Subcutaneous abdominal adipose tissue (tissue), 5 donors: ENCODE measurements around the gene COPS9.

Experiments used
- H3K27ac ChIP-seq: one replicate; pipeline ENCODE4 v1.7.0; 2013; ENCODE audit warnings: low read depth, mild to moderate bottlenecking, inconsistent platforms, low read length, moderate library complexity
- H3K27me3 ChIP-seq, 5 donors: one replicate each; pipeline ENCODE4 v1.7.0; 2013; ENCODE audit warnings: low read length in 5 of 5, inconsistent platforms in 1 of 5; ENCODE audit not compliant: control insufficient read depth in 5 of 5, insufficient read depth in 4 of 5
- H3K36me3 ChIP-seq, 5 donors: one replicate each; pipeline ENCODE4 v1.7.0; 2013; ENCODE audit warnings: low read length in 5 of 5; ENCODE audit not compliant: control insufficient read depth in 5 of 5, insufficient read depth in 5 of 5
- H3K4me1 ChIP-seq, 5 donors: one replicate each; pipeline ENCODE4 v1.7.0; 2013; ENCODE audit warnings: low read length in 5 of 5, mild to moderate bottlenecking in 3 of 5, moderate library complexity in 1 of 5; ENCODE audit not compliant: control insufficient read depth in 5 of 5, insufficient read depth in 5 of 5
- H3K4me3 ChIP-seq, 5 donors: one replicate each; pipeline ENCODE4 v1.7.0; 2013; ENCODE audit warnings: low read length in 5 of 5, low read depth in 1 of 5
- H3K9ac ChIP-seq, 5 donors: one replicate each; pipeline ENCODE4 v1.7.0; 2013; ENCODE audit warnings: low read length in 5 of 5, mild to moderate bottlenecking in 4 of 5, moderate library complexity in 3 of 5
- H3K9me3 ChIP-seq, 5 donors: one replicate each; pipeline ENCODE4 v1.7.0; 2013; ENCODE audit warnings: low read length in 5 of 5; ENCODE audit not compliant: control insufficient read depth in 5 of 5
- donor health status: healthy.
- donor health status: healthy.
- donor health status: healthy.
- donor health status: healthy.
- donor health status: healthy.

Gene COPS9

DNA sequence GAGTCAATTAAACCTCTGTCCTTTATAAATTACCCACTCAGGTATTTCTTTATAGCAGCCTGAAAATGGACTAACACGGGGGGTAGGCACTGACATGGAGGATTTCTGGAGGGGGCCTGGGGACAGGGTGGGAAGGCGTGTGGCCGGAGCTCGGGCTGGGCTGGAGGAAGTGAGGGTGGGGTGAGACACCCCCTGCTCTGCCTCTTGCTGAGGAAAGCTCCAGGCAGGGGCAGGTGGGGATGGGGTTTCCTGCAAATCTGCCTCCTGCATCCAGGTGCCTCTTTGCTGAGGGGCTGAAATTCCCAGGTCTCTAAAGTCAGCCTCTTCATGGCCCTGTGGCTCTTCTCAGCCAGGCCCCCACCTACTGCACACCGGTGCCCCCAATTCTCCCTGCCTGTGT, 30.1 kb upstream of the COPS9 start:
- H3K27me3 ChIP-seq = peaks cover 5 to 44% (median 16%) of the 10 kb centered on the region in 5 donors
- no peak overlapping the region for H3K4me3 ChIP-seq
- no peaks in the 10 kb centered on the region for H3K36me3 ChIP-seq
- no peaks in the 10 kb centered on the region for H3K9me3 ChIP-seq
- no peaks in the 10 kb centered on the region for H3K4me1 ChIP-seq
- H3K27ac ChIP-seq = no peak overlapping the region
- H3K9ac ChIP-seq = no peak overlapping the region

- Histone ChIP-seq H3K4me3 (no peak overlapping the region), H3K27ac (no peak overlapping the region), H3K36me3 (no peaks in the 10 kb centered on the region), H3K9me3 (no peaks in the 10 kb centered on the region), H3K9ac (no peak overlapping the region), H3K27me3 (peaks cover 5 to 49% (median 16%) of the 10 kb centered on the region in 5 donors), H3K4me1 (no peaks in the 10 kb centered on the region)
These were observed 29.6 kb upstream of the COPS9 start for GRCh38 chr2:240165661-240166060.

DNA sequence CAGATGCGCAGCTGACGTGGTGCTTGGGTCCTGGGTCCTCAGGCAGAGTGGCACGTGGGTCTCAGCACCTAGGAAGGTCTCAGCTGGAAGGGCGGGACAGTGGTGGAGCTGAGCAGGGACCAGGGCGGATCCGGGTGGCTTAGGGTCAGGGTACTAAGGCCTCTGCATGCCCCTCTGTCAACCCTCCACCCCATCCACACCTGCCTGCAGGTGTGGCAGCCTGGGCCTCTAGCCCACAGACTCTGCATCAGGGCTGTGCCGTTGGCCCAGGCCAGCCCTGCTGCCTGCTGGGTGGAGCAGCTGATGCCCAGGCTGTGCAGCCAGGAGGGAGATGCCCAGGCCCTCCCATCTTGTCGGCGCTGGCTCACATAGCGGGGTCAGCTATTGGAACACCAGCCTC, 28.9 kb upstream of the COPS9 start:
- Histone ChIP-seq H3K27ac (no peak overlapping the region), H3K4me1 (no peaks in the 10 kb centered on the region), H3K27me3 (peaks cover 5 to 46% (median 17%) of the 10 kb centered on the region in 5 donors), H3K4me3 (no peak overlapping the region), H3K9me3 (no peaks in the 10 kb centered on the region), H3K9ac (no peak overlapping the region), H3K36me3 (no peaks in the 10 kb centered on the region)

- H3K36me3 ChIP-seq = no peaks in the 10 kb centered on the region
- H3K27ac ChIP-seq = no peak overlapping the region
- H3K27me3 ChIP-seq = peaks cover 5 to 43% (median 16%) of the 10 kb centered on the region in 5 donors
- H3K4me1 ChIP-seq = no peaks in the 10 kb centered on the region
- no peaks in the 10 kb centered on the region for H3K9me3 ChIP-seq
- no peak overlapping the region for H3K9ac ChIP-seq
- no peak overlapping the region for H3K4me3 ChIP-seq
These were observed 28.5 kb upstream of the COPS9 start for GRCh38 chr2:240164586-240164985.

DNA sequence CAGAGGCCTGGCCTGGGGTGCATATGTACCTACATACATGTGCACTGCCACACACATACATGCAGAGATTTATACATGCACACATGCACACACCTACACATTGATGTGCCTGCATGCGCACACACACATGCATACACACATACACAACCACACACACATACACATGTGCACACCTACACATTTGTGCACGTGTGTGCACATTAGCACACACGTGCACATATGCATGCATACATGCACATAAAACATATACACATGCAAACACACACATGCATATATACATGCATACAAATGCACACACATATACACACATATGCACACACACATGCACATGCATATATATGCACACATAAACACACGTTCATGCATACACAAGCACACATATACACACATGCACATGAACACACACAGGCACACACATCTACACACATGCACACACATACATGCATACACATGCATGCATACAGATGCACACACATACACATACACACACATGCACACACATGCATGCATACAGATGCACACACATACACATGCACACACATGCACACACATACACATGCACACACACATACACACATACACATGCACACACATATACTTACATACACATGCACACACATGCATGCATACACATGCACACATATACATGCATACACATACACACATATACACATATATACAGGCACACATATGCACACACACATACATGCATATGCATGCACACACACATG, 27.9 kb upstream of the COPS9 start:
- Histone ChIP-seq H3K27me3 (peaks cover 5 to 41% (median 16%) of the 10 kb centered on the region in 5 donors), H3K36me3 (no peaks in the 10 kb centered on the region), H3K9ac (no peak overlapping the region), H3K4me1 (no peaks in the 10 kb centered on the region), H3K9me3 (no peaks in the 10 kb centered on the region), H3K4me3 (no peak overlapping the region), H3K27ac (no peak overlapping the region)

DNA sequence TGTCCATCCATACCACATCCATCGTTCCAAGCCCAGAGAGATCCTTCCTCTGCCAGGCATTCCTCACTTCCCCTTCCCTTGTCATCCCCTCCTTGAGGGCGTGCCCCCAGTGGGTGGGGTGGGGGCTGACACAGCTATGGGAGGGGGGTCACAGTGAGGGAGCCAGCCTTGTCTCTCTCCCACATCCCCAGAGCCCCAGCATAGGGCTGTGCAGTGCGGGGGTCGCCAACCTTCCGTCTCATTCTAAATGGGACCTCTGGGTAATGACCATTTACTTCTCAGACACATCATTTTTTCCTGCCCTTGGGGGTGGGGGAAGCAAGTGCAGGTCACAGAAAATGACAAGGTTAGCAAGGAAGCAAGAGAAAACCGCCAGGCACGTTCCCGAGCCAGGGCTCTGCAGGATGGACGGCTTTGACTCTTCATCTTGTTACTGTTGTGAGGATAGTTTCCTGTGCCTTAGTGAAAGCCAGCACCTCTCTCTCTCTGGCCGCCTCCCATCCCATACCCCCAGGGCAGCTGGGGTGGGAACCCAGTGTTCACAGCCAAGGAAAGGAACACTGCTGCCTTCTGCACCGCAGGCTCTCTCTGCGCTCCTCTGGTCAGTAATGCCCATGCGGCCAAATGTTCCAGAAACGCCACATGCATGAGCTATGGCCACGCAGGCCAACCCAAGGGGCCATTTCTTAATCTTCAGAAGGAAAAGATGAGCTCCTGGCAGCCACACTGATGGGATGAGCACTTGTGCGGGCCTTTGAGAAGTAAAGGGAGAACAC, 27.0 kb upstream of the COPS9 start:
- Histone ChIP-seq H3K27me3 (peaks cover 5 to 37% (median 15%) of the 10 kb centered on the region in 5 donors), H3K4me1 (no peaks in the 10 kb centered on the region), H3K27ac (no peak overlapping the region), H3K36me3 (no peaks in the 10 kb centered on the region), H3K4me3 (no peak overlapping the region), H3K9ac (no peak overlapping the region), H3K9me3 (no peaks in the 10 kb centered on the region)

- Histone ChIP-seq H3K9ac (no peak overlapping the region), H3K36me3 (no peaks in the 10 kb centered on the region), H3K9me3 (no peaks in the 10 kb centered on the region), H3K27me3 (peaks cover 5 to 32% (median 11%) of the 10 kb centered on the region in 5 donors), H3K27ac (no peak overlapping the region), H3K4me1 (no peaks in the 10 kb centered on the region), H3K4me3 (no peak overlapping the region)
These were observed 26.4 kb upstream of the COPS9 start for GRCh38 chr2:240162531-240162930.

GRCh38 chr2:240162032-240162431, 25.9 kb upstream of the COPS9 start:
- no peak overlapping the region for H3K27ac ChIP-seq
- H3K27me3 ChIP-seq = peaks cover 8 to 27% (median 10%) of the 10 kb centered on the region in 5 donors
- no peaks in the 10 kb centered on the region for H3K4me1 ChIP-seq
- H3K4me3 ChIP-seq = no peak overlapping the region
- no peak overlapping the region for H3K9ac ChIP-seq
- H3K36me3 ChIP-seq = no peaks in the 10 kb centered on the region
- H3K9me3 ChIP-seq = no peaks in the 10 kb centered on the region

- Histone ChIP-seq H3K9ac (no peak overlapping the region), H3K9me3 (no peaks in the 10 kb centered on the region), H3K4me1 (no peaks in the 10 kb centered on the region), H3K4me3 (no peak overlapping the region), H3K36me3 (no peaks in the 10 kb centered on the region), H3K27me3 (peaks cover 5 to 22% (median 7%) of the 10 kb centered on the region in 5 donors), H3K27ac (no peak overlapping the region)
These were observed 25.1 kb upstream of the COPS9 start for GRCh38 chr2:240161087-240161750.
